ENCODE data around the gene SIRPG. TPM values are rescaled to one million over a fixed set of nuclear protein-coding genes. Genes with fewer than 3 reads are reported as not detected.

The SIRPG gene
- total and polyA plus RNA-seq, 2 of the 8 experiments (the other 6 are each of a cell fraction or from before 2014, with no cell fraction given), result 0.08 TPM; not detected in 1

DNA sequence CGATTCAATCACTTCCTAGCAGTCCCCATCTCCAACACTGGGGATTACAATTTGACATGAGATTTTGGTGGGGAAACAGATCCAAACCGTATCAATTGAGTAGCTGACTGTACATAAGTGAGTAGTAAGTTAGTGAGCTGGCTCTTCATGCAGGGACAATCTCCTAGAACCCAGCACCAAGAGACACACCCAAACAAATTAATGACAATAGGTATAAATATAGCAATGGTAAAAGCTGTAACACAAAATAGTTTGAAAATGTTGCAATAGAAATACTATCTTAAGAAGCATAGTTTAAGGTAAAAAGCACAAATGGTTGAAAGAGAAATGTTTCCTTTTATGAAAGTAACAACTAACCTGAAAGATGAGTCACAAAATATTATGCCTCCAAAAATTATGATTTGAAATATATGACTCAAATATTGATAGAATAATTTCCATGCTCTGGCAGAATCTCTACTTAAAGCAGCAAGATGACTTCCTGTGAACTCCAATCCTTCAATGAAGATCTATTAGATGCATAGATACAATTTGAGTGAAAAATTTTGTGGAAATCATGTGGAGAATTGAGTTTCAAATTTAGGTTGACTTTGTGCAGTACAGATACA, 32.4 kb downstream of the SIRPG start (continued):
- TF ChIP-seq, protein P1, sequence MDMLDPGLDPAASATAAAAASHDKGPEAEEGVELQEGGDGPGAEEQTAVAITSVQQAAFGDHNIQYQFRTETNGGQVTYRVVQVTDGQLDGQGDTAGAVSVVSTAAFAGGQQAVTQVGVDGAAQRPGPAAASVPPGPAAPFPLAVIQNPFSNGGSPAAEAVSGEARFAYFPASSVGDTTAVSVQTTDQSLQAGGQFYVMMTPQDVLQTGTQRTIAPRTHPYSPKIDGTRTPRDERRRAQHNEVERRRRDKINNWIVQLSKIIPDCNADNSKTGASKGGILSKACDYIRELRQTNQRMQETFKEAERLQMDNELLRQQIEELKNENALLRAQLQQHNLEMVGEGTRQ (IDR thresholded peaks at IDR 0.05; ENCODE audit: low read length), result no peak
- TF ChIP-seq RAD21 (IDR thresholded peaks at IDR 0.05 in 1 of 2, conservative IDR thresholded peaks at IDR 0.05 in 1 of 2; ENCODE audit: low read depth in 2 of 2, low read length in 2 of 2), result no peak
